Epithelial cell of proximal tubule (primary cell): ENCODE data around the gene RABGAP1. TPM values are rescaled to one million over a fixed set of nuclear protein-coding genes. Genes with fewer than 3 reads are reported as not detected.

Experiments used
- DNase-seq: peaks from one replicate; pipeline ENCODE4 v3.0.0-alpha.2; 2011; ENCODE audit warnings: low read depth
- H3K4me3 ChIP-seq: 2 replicates; pipeline ENCODE4 v1.5.1; 2011; ENCODE audit warnings: low read depth, mild to moderate bottlenecking, low read length
- CTCF ChIP-seq: conservative IDR thresholded peaks from 2 replicates; pipeline ENCODE4 v1.5.1; 2012; ENCODE audit warnings: low read depth, mild to moderate bottlenecking, low read length
- total RNA-seq: library from RNA; depleted of rRNA; stranded (reverse); fragments of >200 nt; gene quantifications from 2 replicates; pipeline ENCODE4 v1.2.3, GENCODE V29; 2015

RABGAP1 gene
- total RNA-seq, 1 donor from 2014 or later, result 13.1 TPM

GRCh38 chr9:123033864-123034601, 93.2 kb downstream of the RABGAP1 start:
- no peak for TF ChIP-seq CTCF

GRCh38 chr9:123034881-123035510, 94.2 kb downstream of the RABGAP1 start:
- H3K4me3 ChIP-seq, result no peak overlapping the region
- no peak for DNase-seq
- no peak for TF ChIP-seq CTCF

More at GRCh38 chr9:123033864-123034601, 93.2 kb downstream of the RABGAP1 start:
- H3K4me3 ChIP-seq, result no peak overlapping the region
- DNase-seq, result no peak

GRCh38 chr9:123035791-123036190, 95.0 kb downstream of the RABGAP1 start:
- no peak for TF ChIP-seq CTCF
- H3K4me3 ChIP-seq, result no peak overlapping the region
- DNase-seq, result no peak

GRCh38 chr9:123036893-123037545, 96.2 kb downstream of the RABGAP1 start:
- no peak for TF ChIP-seq CTCF
- no peak overlapping the region for H3K4me3 ChIP-seq
- no peak for DNase-seq

- no peak overlapping the region for H3K4me3 ChIP-seq
- no peak for TF ChIP-seq CTCF
- DNase-seq, result no peak
Observed at GRCh38 chr9:123039617-123040219, 98.9 kb downstream of the RABGAP1 start.

GRCh38 chr9:123040801-123041200, 100.0 kb downstream of the RABGAP1 start:
- no peak for DNase-seq
- no peak for TF ChIP-seq CTCF
- no peak overlapping the region for H3K4me3 ChIP-seq
